Naive B cell (primary cell): ENCODE measurements around the gene HIP1R. TPM values are rescaled to one million over a fixed set of nuclear protein-coding genes. Genes with fewer than 3 reads are reported as not detected.

Experiments
- ATAC-seq, 2 donors: fragments of 150-1000 bp; cut with Tn5 transposase; 2 replicates each; pipeline ENCODE4 v1.10.0; 2021; ENCODE audit warnings: low read depth in 2 of 2, mild to moderate bottlenecking in 2 of 2, moderate library complexity in 2 of 2
- DNase-seq: peaks from one replicate; pipeline ENCODE4 v3.0.0; 2022
- H3K27ac Mint-ChIP-seq, 6 donors: one replicate each; pipeline ENCODE4 v1.8.0; 2020 to 2022; ENCODE audit warnings: mild to moderate bottlenecking in 6 of 6, mixed read lengths in 6 of 6, moderate library complexity in 5 of 6, inconsistent platforms in 2 of 6
- H3K27me3 Mint-ChIP-seq, 3 donors: one replicate each; pipeline ENCODE4 v1.8.0; 2021 to 2022; ENCODE audit warnings: mixed read lengths in 3 of 3, mild to moderate bottlenecking in 1 of 3
- H3K36me3 Mint-ChIP-seq, 2 donors: one replicate each; pipeline ENCODE4 v1.8.0; 2020 to 2022; ENCODE audit warnings: mixed read lengths in 2 of 2, inconsistent platforms in 1 of 2, mild to moderate bottlenecking in 1 of 2
- H3K4me1 Mint-ChIP-seq, 3 donors: one replicate each; pipeline ENCODE4 v1.8.0; 2020 to 2022; ENCODE audit warnings: mixed read lengths in 3 of 3, inconsistent platforms in 1 of 3, mild to moderate bottlenecking in 1 of 3, moderate library complexity in 1 of 3
- H3K4me3 Mint-ChIP-seq, 8 donors: one replicate each; pipeline ENCODE4 v1.8.0; 2020 to 2022; ENCODE audit warnings: mild to moderate bottlenecking in 8 of 8, mixed read lengths in 8 of 8, moderate library complexity in 8 of 8, inconsistent platforms in 2 of 8
- H3K9me3 Mint-ChIP-seq, 7 donors: one replicate each; pipeline ENCODE4 v1.8.0; 2020 to 2022; ENCODE audit warnings: mixed read lengths in 7 of 7, mild to moderate bottlenecking in 5 of 7, inconsistent platforms in 2 of 7, moderate library complexity in 1 of 7
- polyA plus RNA-seq, 6 donors: library from polyadenylated mRNA; unstranded; fragments of 300-500 nt; fragmentation: Illumina TruSeq; gene quantifications; one replicate each; pipeline ENCODE4 v1.2.3, GENCODE V29; 2021; ENCODE audit warnings: low read depth in 6 of 6

HIP1R gene
- polyA plus RNA-seq, 6 donors from 2014 or later, result 33.8 to 91.3 (median 38.4) TPM

GRCh38 chr12:122837306-122838265 is 2.3 kb downstream of the HIP1R start:
- H3K4me3 Mint-ChIP-seq, result peak overlapping the region; percentile 93 to 99 (median 98)
- no peaks in the 10 kb centered on the region for H3K27me3 Mint-ChIP-seq
- H3K4me1 Mint-ChIP-seq, result peaks cover 71 to 80% (median 74%) of the 10 kb centered on the region in 3 donors
- H3K27ac Mint-ChIP-seq, result peak overlapping the region in 5 of 6 donors; percentile 13 to 100 (median 94)
- DNase-seq, result no peak
- ATAC-seq, result no peak
- no peaks in the 10 kb centered on the region for H3K9me3 Mint-ChIP-seq
- H3K36me3 Mint-ChIP-seq, result peaks cover 0 to 11% of the 10 kb centered on the region in 2 donors

- Mint-ChIP-seq H3K36me3 (peaks cover 0 to 11% of the 10 kb centered on the region in 2 donors), H3K9me3 (no peaks in the 10 kb centered on the region), H3K27me3 (no peaks in the 10 kb centered on the region), H3K27ac (peak overlapping the region in 2 of 6 donors; percentile 38 to 100), H3K4me1 (peaks cover 73 to 82% (median 75%) of the 10 kb centered on the region in 3 donors), H3K4me3 (peak overlapping the region in 7 of 8 donors; percentile 69 to 99 (median 94))
- ATAC-seq (no peak), DNase-seq (no peak)
Observed at GRCh38 chr12:122838841-122839240, 3.6 kb downstream of the HIP1R start.

- Mint-ChIP-seq H3K4me3 (peak overlapping the region in 5 of 8 donors; percentile 15 to 99 (median 37)), H3K9me3 (no peaks in the 10 kb centered on the region), H3K27ac (peak overlapping the region in 4 of 6 donors; percentile 24 to 100 (median 74)), H3K27me3 (no peaks in the 10 kb centered on the region), H3K36me3 (peaks cover 0 to 11% of the 10 kb centered on the region in 2 donors), H3K4me1 (peaks cover 68 to 81% (median 75%) of the 10 kb centered on the region in 3 donors)
- no peak for DNase-seq
- no peak for ATAC-seq
Observed at GRCh38 chr12:122839907-122840554, 4.8 kb downstream of the HIP1R start.

- Mint-ChIP-seq H3K27me3 (no peaks in the 10 kb centered on the region), H3K4me1 (peaks cover 68 to 85% (median 75%) of the 10 kb centered on the region in 3 donors)
Observed at GRCh38 chr12:122840580-122841513, 5.6 kb downstream of the HIP1R start.

GRCh38 chr12:122841544-122842321 is 6.5 kb downstream of the HIP1R start:
- Mint-ChIP-seq H3K4me3 (peak overlapping the region in 1 of 8 donors; percentile 23), H3K27ac (peak overlapping the region in 3 of 6 donors; percentile 56 to 84 (median 80)), H3K4me1 (peaks cover 61 to 79% (median 70%) of the 10 kb centered on the region in 3 donors), H3K27me3 (no peaks in the 10 kb centered on the region), H3K9me3 (no peaks in the 10 kb centered on the region), H3K36me3 (peaks cover 0 to 2% of the 10 kb centered on the region in 2 donors)
- ATAC-seq (no peak), DNase-seq (no peak)

More at GRCh38 chr12:122840580-122841513, 5.6 kb downstream of the HIP1R start:
- ATAC-seq, result no peak
- H3K9me3 Mint-ChIP-seq, result no peaks in the 10 kb centered on the region
- peak overlapping the region in 4 of 6 donors; percentile 16 to 100 (median 74) for H3K27ac Mint-ChIP-seq
- H3K36me3 Mint-ChIP-seq, result peaks cover 0 to 11% of the 10 kb centered on the region in 2 donors
- no peak for DNase-seq
- H3K4me3 Mint-ChIP-seq, result peak overlapping the region in 5 of 8 donors; percentile 15 to 51 (median 28)

- DNase-seq (no peak), ATAC-seq (no peak)
- Mint-ChIP-seq H3K36me3 (no peaks in the 10 kb centered on the region), H3K27me3 (no peaks in the 10 kb centered on the region), H3K4me1 (peaks cover 53 to 70% (median 60%) of the 10 kb centered on the region in 3 donors), H3K9me3 (no peaks in the 10 kb centered on the region), H3K4me3 (peak overlapping the region in 1 of 8 donors; percentile 23), H3K27ac (peak overlapping the region in 1 of 6 donors; percentile 80)
Observed at GRCh38 chr12:122842505-122843405, 7.5 kb downstream of the HIP1R start.

- no peaks in the 10 kb centered on the region for H3K9me3 Mint-ChIP-seq
- peak overlapping the region in 2 of 8 donors; percentile 24 to 29 for H3K4me3 Mint-ChIP-seq
- no peak for ATAC-seq
- no peak for DNase-seq
- peaks cover 46 to 63% (median 53%) of the 10 kb centered on the region in 3 donors for H3K4me1 Mint-ChIP-seq
- H3K27ac Mint-ChIP-seq, result no peak overlapping the region
- H3K27me3 Mint-ChIP-seq, result no peaks in the 10 kb centered on the region
- no peaks in the 10 kb centered on the region for H3K36me3 Mint-ChIP-seq
Observed at GRCh38 chr12:122843455-122843854, 8.2 kb downstream of the HIP1R start.

GRCh38 chr12:122844366-122844971 is 9.2 kb downstream of the HIP1R start:
- H3K4me1 Mint-ChIP-seq, result peaks cover 37 to 56% (median 43%) of the 10 kb centered on the region in 3 donors
- H3K27me3 Mint-ChIP-seq, result no peaks in the 10 kb centered on the region
- H3K27ac Mint-ChIP-seq, result no peak overlapping the region
- peak overlapping the region in 1 of 8 donors; percentile 35 for H3K4me3 Mint-ChIP-seq
- ATAC-seq (no peak), DNase-seq (no peak)
- no peaks in the 10 kb centered on the region for H3K9me3 Mint-ChIP-seq
- peaks cover 0 to 3% of the 10 kb centered on the region in 2 donors for H3K36me3 Mint-ChIP-seq

- H3K27ac Mint-ChIP-seq, result no peak overlapping the region
- DNase-seq (no peak), ATAC-seq (no peak)
- H3K27me3 Mint-ChIP-seq, result no peaks in the 10 kb centered on the region
- H3K4me3 Mint-ChIP-seq, result peak overlapping the region in 1 of 8 donors; percentile 21
- H3K9me3 Mint-ChIP-seq, result no peaks in the 10 kb centered on the region
- H3K4me1 Mint-ChIP-seq, result peaks cover 34 to 52% (median 39%) of the 10 kb centered on the region in 3 donors
- H3K36me3 Mint-ChIP-seq, result peaks cover 0 to 7% of the 10 kb centered on the region in 2 donors
Observed at GRCh38 chr12:122845041-122845864, 10.0 kb downstream of the HIP1R start.

GRCh38 chr12:122845865-122846621 is 10.8 kb downstream of the HIP1R start:
- peaks cover 27 to 44% (median 32%) of the 10 kb centered on the region in 3 donors for H3K4me1 Mint-ChIP-seq
- DNase-seq (no peak), ATAC-seq (no peak)
- peak overlapping the region in 1 of 6 donors; percentile 50 for H3K27ac Mint-ChIP-seq
- H3K4me3 Mint-ChIP-seq, result peak overlapping the region in 1 of 8 donors; percentile 21
- no peaks in the 10 kb centered on the region for H3K27me3 Mint-ChIP-seq
- H3K9me3 Mint-ChIP-seq, result no peaks in the 10 kb centered on the region
- peaks cover 0 to 7% of the 10 kb centered on the region in 2 donors for H3K36me3 Mint-ChIP-seq
